ENCODE data around the gene TRIM69. TPM values are rescaled to one million over a fixed set of nuclear protein-coding genes. Genes with fewer than 3 reads are reported as not detected.

Gene TRIM69
- total RNA-seq (2012; rRNA removed) (7.7 and 8.1 TPM in 2 replicates), polyA plus RNA-seq (2012; rRNA removed) (4.5 and 5.3 TPM in 2 replicates), Bru-seq, nascent RNA (percentile 34 among the genes with signal in this experiment), BruChase-seq, experiment 1, labeled RNA remaining after a 6-hour chase (percentile 48 among the genes with signal in this experiment), BruChase-seq, experiment 2, labeled RNA remaining after a 2-hour chase (percentile 52 among the genes with signal in this experiment)
- 6.3 and 7.1 TPM in 2 replicates for polyA plus RNA-seq (2012; cell fraction: cytosol; rRNA removed)
- polyA plus RNA-seq (2012; cell fraction: nucleus; rRNA removed; ENCODE audit: low replicate concordance) = 3.0 and 5.7 TPM in 2 replicates
- long read RNA-seq, transcript TRIM69-207 (2 exons, 3,190 nt) = major isoform, 10 of 12 reads
- long read RNA-seq, partial matches to known transcripts = 0 of 12 reads
- long read RNA-seq, other reads (novel, unspliced or antisense) = 2 of 12 reads

- Histone ChIP-seq H2BK120ac (ENCODE audit: low read depth, low read length) (peak within 1 kb of the TSS; percentile 32), H2BK15ac (ENCODE audit: low read depth, low read length) (peak within 1 kb of the TSS; percentile 23; the same call in 1 of the 3 replicates), H3K18ac (ENCODE audit: low read depth, low read length) (peak within 1 kb of the TSS; percentile 24; the same call in 1 of the 2 replicates), H3K79me1 (ENCODE audit: low read depth in 1 of 2, low read length in 2 of 2) (0 out of 4 replicates have a peak, but pooled peaks cover 0 to 7% of the 10 kb centered on the region in 2 experiments), H4K91ac (ENCODE audit: insufficient read depth, low read depth, low read length) (peak within 1 kb of the TSS; percentile 2; the same call in 1 of the 2 replicates), H3K9me1 (ENCODE audit: insufficient read depth, low read length) (peaks cover 4% of the 10 kb centered on the region; the same call in 1 of the 2 replicates), H3K56ac (ENCODE audit: extremely low read depth, insufficient read depth, low read length) (no peak within 1 kb of the TSS), H2AK9ac (replicated peaks; ENCODE audit: low read depth, low read length, poor library complexity) (peak within 1 kb of the TSS; percentile 44), H2AK5ac (ENCODE audit: low read depth, low read length) (no peak within 1 kb of the TSS), H2BK20ac (ENCODE audit: low read depth, low read length) (no peak within 1 kb of the TSS; the same call in 1 of the 2 replicates), H3K27ac (ENCODE audit: insufficient read depth, low read length) (no peak within 1 kb of the TSS), H3K9me3 (ENCODE audit: control insufficient read depth, insufficient read depth, low read length) (no peaks in the 10 kb centered on the region), H2BK5ac (ENCODE audit: low read depth, low read length, poor library complexity, severe bottlenecking) (peak within 1 kb of the TSS; percentile 7), H3K4ac (ENCODE audit: low read depth, low read length) (peak within 1 kb of the TSS; percentile 22; the same call in 1 of the 2 replicates), H3K27me3 (ENCODE audit: control insufficient read depth, insufficient read depth, low read length) (no peaks in the 10 kb centered on the region), H3K4me3 (ENCODE audit: insufficient read depth, low read depth, low read length) (no peak within 1 kb of the TSS), H3K4me2 (ENCODE audit: low read depth, low read length) (peak within 1 kb of the TSS; percentile 23; the same call in 1 of the 2 replicates), H3K36me3 (ENCODE audit: control insufficient read depth, insufficient read depth, low read length) (peaks cover 3% of the 10 kb centered on the region; the same call in 1 of the 2 replicates), H3K9ac (ENCODE audit: low read depth, low read length) (0 out of 2 replicates have a peak within 1 kb of the TSS, but pooled peaks have one; percentile 42), H3K14ac (replicated peaks; ENCODE audit: low read depth, low read length) (peak within 1 kb of the TSS; percentile 62; the same call in 1 of the 2 replicates), H4K5ac (ENCODE audit: low read depth, low read length) (peak within 1 kb of the TSS; percentile 5; the same call in 1 of the 2 replicates), H3K4me1 (ENCODE audit: control insufficient read depth, insufficient read depth, low read length) (peaks cover 6% of the 10 kb centered on the region), H4K8ac (ENCODE audit: low read depth in 2 of 2, low read length in 2 of 2) (peak within 1 kb of the TSS; percentile 1 to 53; a peak in 2 of 4 replicates), H3K23ac (ENCODE audit: low read depth, low read length) (peak within 1 kb of the TSS; percentile 56; the same call in 1 of the 2 replicates), H4K20me1 (ENCODE audit: insufficient read depth, low read length) (no peaks in the 10 kb centered on the region), H2AFZ (replicated peaks; ENCODE audit: low read length, poor library complexity) (peak within 1 kb of the TSS; percentile 76)
- CTCF ChIA-PET = interaction anchor here (0.6 to 2.7 kb wide), 8 partner anchors 16 to 159 kb away, joined by 3 to 16 read pairs (median 4); partner anchors contain the start of gene SPG11
- no TSS peak for BruUV-seq (replicated peaks)
- TF ChIP-seq CTCF (conservative IDR thresholded peaks at IDR 0.05; ENCODE audit: low read depth, low read length) = no peak
- TF ChIP-seq MAZ (IDR thresholded peaks at IDR 0.05; ENCODE audit: borderline replicate concordance, low read depth, low read length) = no peak
- no peak for TF ChIP-seq SMC3 (IDR thresholded peaks at IDR 0.05; ENCODE audit: low read depth, low read length)
- no peak for TF ChIP-seq CHD1 (IDR thresholded peaks at IDR 0.05; ENCODE audit: low read depth, low read length)
- intact Hi-C loops (cut with micrococcal nuclease) (loop anchor here (5.0 kb wide), 1 partner anchor 144 kb away; no protein-coding TSS in a partner anchor), in situ Hi-C loops (cut with MboI; ENCODE audit: low sequenced_read_pairs) (loop anchor here (5.0 kb wide), 2 partner anchors 69 to 154 kb away; no protein-coding TSS in a partner anchor), dilution Hi-C loops (cut with HindIII; ENCODE audit: low sequenced_read_pairs, unreplicated experiment) (no loop called here)
- WGBS, 2 experiments (ENCODE audit: extremely low coverage in 2 of 2, insufficient read length in 1 of 2) = no CpG with 5 or more reads among the region's 3 CpGs
- DNase-seq = no peak
- POLR2A ChIA-PET (ENCODE audit: unreplicated experiment) = interaction anchor here (1.2 to 1.8 kb wide), 2 partner anchors 25 to 73 kb away, joined by 5 to 7 read pairs; partner anchors contain the start of genes B2M, PATL2 and SPG11
- ATAC-seq (ENCODE audit: low read depth) = no peak
These were observed at the start of gene TRIM69 for GRCh38 chr15:44736181-44736765. Gene TRIM69 (plus strand): TSS chr15:44736528. CDS start chr15:44736705, 177 bp downstream.

Measured in IMR-90 (cell line).